Astrocyte (in vitro differentiated cells and primary cell): ENCODE results near the gene SOCS1.

Experiments used
- CTCF ChIP-seq: IDR thresholded peaks from 2 replicates; pipeline ENCODE4 v1.5.1; 2011; ENCODE audit warnings: low read depth, mild to moderate bottlenecking, inconsistent platforms, low read length, moderate library complexity; ENCODE audit not compliant: insufficient read depth
- EZH2 ChIP-seq: IDR thresholded peaks from 2 replicates; pipeline ENCODE4 v1.6.1; 2012; ENCODE audit warnings: mild to moderate bottlenecking, low read length, inconsistent platforms; ENCODE audit not compliant: insufficient read depth

DNA sequence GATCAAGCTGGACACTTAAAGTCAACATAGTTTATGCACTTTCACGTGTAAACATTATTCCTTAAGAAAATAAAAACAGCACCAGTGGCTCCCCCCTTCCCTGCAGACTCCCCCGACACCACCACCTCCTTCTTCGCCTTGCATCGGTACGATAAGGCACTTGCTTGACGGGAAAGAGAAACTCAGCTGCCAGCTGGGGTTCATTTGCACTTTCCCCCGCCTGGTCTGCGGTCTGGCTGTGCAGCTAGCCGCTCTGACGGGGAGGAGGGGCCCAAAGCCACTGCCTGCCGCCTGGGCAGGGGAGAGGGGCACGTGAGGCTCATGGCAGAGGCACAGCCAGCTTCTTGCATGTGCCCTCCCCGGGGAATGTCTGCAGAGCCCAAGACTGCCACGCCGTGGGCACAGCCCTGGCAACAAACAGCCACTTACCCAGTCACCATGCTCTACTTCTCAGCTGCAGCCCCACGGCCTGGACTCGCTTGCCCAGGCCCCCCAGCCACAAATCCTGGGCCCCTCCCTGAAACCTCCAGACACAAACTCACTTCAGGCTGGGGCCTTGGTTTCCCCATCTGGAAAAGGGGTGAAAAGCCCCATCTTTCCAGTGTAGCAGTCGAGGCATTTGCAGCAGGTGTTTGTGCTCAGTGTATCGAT, 41.6 kb upstream of the SOCS1 start:
- TF ChIP-seq CTCF (no peak), EZH2 (no peak)
